ENCODE results near the gene DYNC1I1.

The DYNC1I1 gene

DNA sequence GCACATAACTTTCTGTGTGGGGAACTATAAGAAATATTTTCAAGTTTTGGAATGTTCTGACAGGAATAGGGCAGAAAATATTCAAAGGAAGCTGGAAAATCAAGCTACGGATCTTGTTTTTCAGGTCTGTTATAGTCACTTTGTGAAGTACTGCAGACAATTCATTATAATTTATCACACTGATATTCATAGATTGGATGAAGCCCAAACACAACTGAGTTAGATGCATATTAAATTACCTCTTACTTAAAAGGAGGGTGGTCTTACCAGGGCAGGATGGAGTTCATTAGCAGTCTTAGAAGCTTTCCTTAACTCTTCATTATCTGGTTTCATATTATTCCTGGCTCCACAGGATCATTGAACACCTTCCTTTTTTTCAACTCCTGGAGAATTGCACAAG lies 242.3 kb downstream of the DYNC1I1 start:
- H3K4me1 Mint-ChIP-seq (ENCODE audit: low read depth), result no peaks in the 10 kb centered on the region
- no peak overlapping the region for H3K4me3 Mint-ChIP-seq

DNA sequence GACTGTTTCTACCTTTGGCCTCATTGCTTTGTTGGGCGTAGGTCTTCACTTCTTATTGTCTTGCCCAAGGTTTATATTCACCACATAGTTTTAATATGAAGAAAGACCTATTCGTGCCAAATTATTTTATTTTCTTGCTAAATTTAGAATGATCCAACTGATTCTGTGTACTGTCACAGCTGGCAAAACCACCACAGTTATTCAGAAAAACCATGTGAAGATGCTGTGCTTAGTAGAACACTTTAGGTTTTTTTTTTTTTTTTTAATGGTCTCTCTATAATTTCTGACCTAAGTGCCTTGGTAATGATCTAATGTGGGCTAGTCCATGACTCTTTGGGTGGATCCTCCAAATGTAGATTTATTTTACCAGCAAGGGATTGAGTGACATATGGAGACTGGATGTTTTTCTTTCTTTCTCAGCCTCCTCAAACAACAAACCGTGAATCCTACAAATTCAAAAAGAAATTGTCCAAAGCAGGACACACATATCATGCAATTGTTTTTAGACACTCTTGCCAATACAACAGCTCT lies 243.8 kb downstream of the DYNC1I1 start:
- Mint-ChIP-seq H3K27me3 (peaks cover 19% of the 10 kb centered on the region), H3K36me3 (ENCODE audit: low read depth) (no peaks in the 10 kb centered on the region), H3K9me3 (no peaks in the 10 kb centered on the region), H3K4me1 (ENCODE audit: low read depth) (no peaks in the 10 kb centered on the region), H3K4me3 (no peak overlapping the region), H3K27ac (no peak overlapping the region)

More for the DNA sequence above, 242.3 kb downstream of the DYNC1I1 start:
- no peak overlapping the region for H3K27ac Mint-ChIP-seq
- H3K36me3 Mint-ChIP-seq (ENCODE audit: low read depth), result no peaks in the 10 kb centered on the region
- no peaks in the 10 kb centered on the region for H3K9me3 Mint-ChIP-seq
- peaks cover 19% of the 10 kb centered on the region for H3K27me3 Mint-ChIP-seq

DNA sequence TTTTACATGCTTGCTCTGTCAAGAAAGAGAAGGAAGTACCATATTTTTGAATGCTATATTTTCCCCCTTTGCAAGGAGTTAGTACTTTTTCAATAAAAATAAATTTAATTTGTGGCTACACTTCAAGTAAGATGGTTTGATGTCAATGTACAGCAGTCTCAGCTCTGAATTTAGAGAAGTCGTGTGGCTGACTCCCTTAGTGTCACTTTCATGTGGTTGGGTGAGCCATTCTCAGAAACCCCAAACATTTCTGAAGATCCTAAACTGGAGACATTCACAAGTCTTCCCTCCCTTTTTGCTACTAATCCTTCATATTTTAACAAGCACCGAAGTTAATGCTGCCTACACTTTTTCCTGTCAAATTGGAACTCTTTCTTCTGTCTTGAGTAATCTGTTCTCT lies 244.4 kb downstream of the DYNC1I1 start:
- Mint-ChIP-seq H3K4me3 (no peak overlapping the region), H3K36me3 (ENCODE audit: low read depth) (no peaks in the 10 kb centered on the region), H3K4me1 (ENCODE audit: low read depth) (no peaks in the 10 kb centered on the region), H3K9me3 (no peaks in the 10 kb centered on the region), H3K27me3 (peaks cover 18% of the 10 kb centered on the region), H3K27ac (no peak overlapping the region)

GRCh38 chr7:96017877-96018276 lies 245.5 kb downstream of the DYNC1I1 start:
- no peak overlapping the region for H3K27ac Mint-ChIP-seq
- H3K4me3 Mint-ChIP-seq, result no peak overlapping the region
- H3K9me3 Mint-ChIP-seq, result no peaks in the 10 kb centered on the region
- no peaks in the 10 kb centered on the region for H3K4me1 Mint-ChIP-seq (ENCODE audit: low read depth)
- H3K27me3 Mint-ChIP-seq, result peaks cover 13% of the 10 kb centered on the region
- H3K36me3 Mint-ChIP-seq (ENCODE audit: low read depth), result no peaks in the 10 kb centered on the region

DNA sequence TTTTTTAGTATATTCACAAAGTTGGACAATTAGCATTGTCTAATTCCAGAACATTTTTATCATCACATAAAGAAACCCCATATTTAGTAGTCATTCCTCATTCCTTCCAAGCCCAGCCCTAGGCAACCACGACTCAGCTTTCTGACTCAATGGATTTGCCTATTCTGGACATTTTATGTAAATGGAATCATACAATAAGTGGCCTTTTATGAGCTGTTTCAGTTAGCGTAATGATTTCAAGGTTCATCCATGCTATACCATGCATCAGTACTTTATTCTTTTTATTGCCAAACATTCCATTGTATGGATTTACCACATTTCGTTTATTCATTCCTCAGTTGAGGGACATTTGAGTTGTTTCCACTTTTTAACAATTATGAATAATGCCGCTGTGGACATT lies 249.2 kb downstream of the DYNC1I1 start:
- no peak overlapping the region for H3K27ac Mint-ChIP-seq
- H3K36me3 Mint-ChIP-seq (ENCODE audit: low read depth), result no peaks in the 10 kb centered on the region
- H3K27me3 Mint-ChIP-seq, result peaks cover 18% of the 10 kb centered on the region
- no peaks in the 10 kb centered on the region for H3K4me1 Mint-ChIP-seq (ENCODE audit: low read depth)
- H3K9me3 Mint-ChIP-seq, result no peaks in the 10 kb centered on the region
- H3K4me3 Mint-ChIP-seq, result no peak overlapping the region

DNA sequence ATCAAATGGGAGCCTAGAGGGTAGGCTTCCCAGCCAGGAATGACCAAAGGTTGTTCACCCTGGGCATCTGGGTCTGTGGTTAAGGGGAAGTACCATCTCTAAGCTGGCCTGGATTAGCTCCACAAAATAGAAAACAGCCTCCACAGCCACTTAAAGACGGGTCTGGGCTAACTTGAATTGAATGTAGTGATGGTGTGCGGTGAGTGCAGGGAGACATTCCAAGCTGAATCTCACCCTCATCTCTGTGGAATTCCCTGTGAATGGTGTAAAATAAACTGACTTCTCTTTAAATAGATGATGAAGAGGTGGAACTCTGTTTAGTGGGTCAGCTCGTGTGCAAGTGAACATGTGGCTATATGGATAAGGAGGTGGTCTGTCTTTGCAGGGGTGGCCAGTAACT lies 251.0 kb downstream of the DYNC1I1 start:
- H3K27me3 Mint-ChIP-seq, result peaks cover 23% of the 10 kb centered on the region
- H3K9me3 Mint-ChIP-seq, result no peaks in the 10 kb centered on the region

DNA sequence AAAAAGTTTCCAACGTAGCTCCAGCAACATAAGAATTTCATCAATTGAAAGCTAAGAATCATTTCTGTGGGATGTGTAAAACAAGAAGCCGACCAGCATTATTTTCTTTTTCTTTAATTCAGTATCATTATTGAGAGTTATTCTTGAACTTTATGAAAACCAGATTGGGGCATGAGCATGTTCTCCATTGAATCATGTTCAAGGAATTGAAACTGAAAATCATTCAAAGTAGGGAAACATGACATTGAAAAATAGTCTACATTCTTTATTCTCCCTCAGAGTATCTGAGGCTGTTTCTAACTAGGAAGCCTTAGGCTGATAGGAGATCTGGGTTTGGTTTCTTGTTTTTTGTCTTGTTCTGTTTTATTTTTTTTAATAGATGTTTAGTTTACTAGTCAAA lies 253.7 kb downstream of the DYNC1I1 start:
- Mint-ChIP-seq H3K27me3 (peaks cover 14% of the 10 kb centered on the region), H3K36me3 (ENCODE audit: low read depth) (no peaks in the 10 kb centered on the region), H3K4me1 (ENCODE audit: low read depth) (no peaks in the 10 kb centered on the region), H3K4me3 (no peak overlapping the region), H3K9me3 (no peaks in the 10 kb centered on the region), H3K27ac (no peak overlapping the region)

More for the DNA sequence above, 251.0 kb downstream of the DYNC1I1 start:
- Mint-ChIP-seq H3K27ac (no peak overlapping the region), H3K4me3 (no peak overlapping the region), H3K36me3 (ENCODE audit: low read depth) (no peaks in the 10 kb centered on the region), H3K4me1 (ENCODE audit: low read depth) (no peaks in the 10 kb centered on the region)

DNA sequence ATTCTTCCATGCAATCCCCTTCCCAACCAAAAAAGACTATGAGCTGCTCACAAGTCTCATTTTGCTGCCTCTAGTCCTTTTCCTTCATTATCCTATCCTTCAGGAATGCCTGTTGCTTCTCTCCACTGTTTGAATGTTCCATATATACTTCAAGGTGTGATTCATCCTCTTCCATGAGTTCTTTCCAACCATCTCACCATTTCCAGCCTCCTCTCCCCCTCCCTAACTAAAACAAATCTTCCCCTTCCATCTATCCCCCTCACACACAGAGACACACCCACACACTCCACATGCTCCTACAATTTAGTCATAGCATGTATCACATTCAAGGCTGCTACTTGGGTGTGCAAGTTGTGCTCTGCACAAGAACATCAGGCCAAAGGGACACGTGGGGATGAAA lies 254.3 kb downstream of the DYNC1I1 start:
- no peak overlapping the region for H3K27ac Mint-ChIP-seq
- no peaks in the 10 kb centered on the region for H3K36me3 Mint-ChIP-seq (ENCODE audit: low read depth)
- no peak overlapping the region for H3K4me3 Mint-ChIP-seq
- H3K9me3 Mint-ChIP-seq, result no peaks in the 10 kb centered on the region
- H3K27me3 Mint-ChIP-seq, result peaks cover 14% of the 10 kb centered on the region
- H3K4me1 Mint-ChIP-seq (ENCODE audit: low read depth), result no peaks in the 10 kb centered on the region

DNA sequence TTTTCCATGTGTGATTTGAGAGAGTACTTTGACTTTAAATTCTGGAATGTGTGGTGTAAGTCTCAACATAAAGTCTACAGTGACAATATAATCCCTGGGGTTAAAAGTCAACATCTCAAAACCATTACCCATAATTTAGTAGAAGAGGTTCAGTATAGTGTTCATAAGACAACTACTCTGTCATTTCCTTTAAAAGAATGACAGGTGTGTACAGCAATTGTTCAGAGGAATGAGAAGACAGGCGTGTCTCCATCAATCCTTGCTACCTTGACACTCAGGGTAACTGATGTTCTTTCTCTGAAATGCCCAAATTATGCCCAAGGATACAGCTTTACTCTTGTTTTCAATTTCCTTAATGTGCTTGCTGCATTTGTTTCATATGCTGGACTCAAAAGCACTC lies 256.4 kb downstream of the DYNC1I1 start:
- Mint-ChIP-seq H3K9me3 (no peaks in the 10 kb centered on the region), H3K36me3 (ENCODE audit: low read depth) (no peaks in the 10 kb centered on the region), H3K4me3 (no peak overlapping the region), H3K27me3 (peaks cover 9% of the 10 kb centered on the region), H3K4me1 (ENCODE audit: low read depth) (no peaks in the 10 kb centered on the region), H3K27ac (no peak overlapping the region)

- no peak overlapping the region for H3K27ac Mint-ChIP-seq
- no peak overlapping the region for H3K4me3 Mint-ChIP-seq
- no peaks in the 10 kb centered on the region for H3K36me3 Mint-ChIP-seq (ENCODE audit: low read depth)
- no peaks in the 10 kb centered on the region for H3K4me1 Mint-ChIP-seq (ENCODE audit: low read depth)
- no peaks in the 10 kb centered on the region for H3K27me3 Mint-ChIP-seq
- no peaks in the 10 kb centered on the region for H3K9me3 Mint-ChIP-seq
These were observed 260.8 kb downstream of the DYNC1I1 start for GRCh38 chr7:96033009-96033598.

- no peaks in the 10 kb centered on the region for H3K36me3 Mint-ChIP-seq (ENCODE audit: low read depth)
- no peak overlapping the region for H3K4me3 Mint-ChIP-seq
- H3K27ac Mint-ChIP-seq, result no peak overlapping the region
- H3K4me1 Mint-ChIP-seq (ENCODE audit: low read depth), result no peaks in the 10 kb centered on the region
- peaks cover 4% of the 10 kb centered on the region for H3K27me3 Mint-ChIP-seq
- H3K9me3 Mint-ChIP-seq, result no peaks in the 10 kb centered on the region
These were observed 262.8 kb downstream of the DYNC1I1 start for GRCh38 chr7:96034940-96035727.

DNA sequence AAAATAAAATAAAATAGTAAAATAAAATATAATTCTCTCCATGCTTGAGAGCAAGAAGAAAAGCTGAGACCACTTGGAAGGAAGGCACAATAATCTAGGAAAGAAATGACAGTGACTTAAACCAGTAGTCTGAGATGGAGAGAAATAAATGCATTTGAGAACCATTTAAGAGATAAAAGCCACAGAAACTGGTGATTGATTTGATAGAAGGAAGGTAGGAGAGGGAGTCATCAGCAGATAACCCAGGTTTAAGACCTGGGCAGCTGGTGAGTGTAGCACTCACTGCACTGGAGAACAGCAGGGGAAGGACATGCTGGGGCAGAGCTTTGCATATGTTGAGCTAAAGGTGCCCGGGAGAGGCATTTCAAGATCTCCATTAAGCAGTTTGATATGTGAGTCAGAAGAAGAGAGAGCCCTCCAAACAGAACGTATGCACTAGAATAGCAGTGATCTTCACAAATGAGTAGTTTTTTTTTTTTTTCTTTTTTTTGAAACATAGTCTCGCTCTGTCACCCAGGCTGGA lies 268.0 kb downstream of the DYNC1I1 start:
- peaks cover 13% of the 10 kb centered on the region for H3K27me3 Mint-ChIP-seq
- H3K4me1 Mint-ChIP-seq (ENCODE audit: low read depth), result no peaks in the 10 kb centered on the region
- no peak overlapping the region for H3K27ac Mint-ChIP-seq
- H3K36me3 Mint-ChIP-seq (ENCODE audit: low read depth), result no peaks in the 10 kb centered on the region
- no peaks in the 10 kb centered on the region for H3K9me3 Mint-ChIP-seq
- no peak overlapping the region for H3K4me3 Mint-ChIP-seq

DNA sequence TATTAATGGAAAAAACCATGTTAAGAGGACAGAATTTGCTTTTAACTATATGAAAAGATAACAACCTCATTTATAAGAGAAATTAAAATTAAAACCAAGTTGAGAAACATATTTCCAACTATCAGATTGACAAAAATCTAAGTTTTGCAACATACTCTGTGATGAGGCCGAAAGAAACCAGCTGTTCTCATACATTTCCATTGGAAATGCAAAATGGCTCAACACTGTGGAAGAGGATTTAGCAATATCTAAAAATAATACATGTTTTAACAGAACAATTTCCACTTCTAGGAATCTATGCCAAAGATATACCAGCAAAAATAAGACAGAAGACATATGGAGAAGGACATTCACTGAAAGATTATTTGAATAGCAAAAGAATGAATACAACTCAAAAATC lies 268.8 kb downstream of the DYNC1I1 start:
- Mint-ChIP-seq H3K9me3 (no peaks in the 10 kb centered on the region), H3K36me3 (ENCODE audit: low read depth) (no peaks in the 10 kb centered on the region), H3K4me1 (ENCODE audit: low read depth) (no peaks in the 10 kb centered on the region), H3K4me3 (no peak overlapping the region), H3K27me3 (peaks cover 13% of the 10 kb centered on the region), H3K27ac (no peak overlapping the region)

DNA sequence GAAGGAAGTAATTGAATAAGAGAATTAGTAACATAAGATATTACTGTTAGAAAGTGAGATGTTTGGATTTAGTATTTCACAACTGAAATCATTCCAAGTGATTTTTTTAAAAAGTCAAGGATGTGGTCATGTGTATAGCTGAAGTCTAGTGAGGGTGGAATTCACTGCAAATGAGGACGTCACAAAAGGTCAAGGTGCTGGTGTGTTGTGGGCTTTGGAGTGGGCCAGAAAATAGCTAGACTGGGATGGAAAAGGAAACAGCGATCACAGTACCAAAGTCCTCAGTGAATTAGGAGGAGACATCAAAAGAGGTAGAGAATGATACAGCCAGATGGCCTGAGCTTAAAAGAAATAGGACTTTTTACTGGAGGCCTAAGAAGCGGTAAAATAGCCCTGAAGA lies 272.8 kb downstream of the DYNC1I1 start:
- H3K9me3 Mint-ChIP-seq, result no peaks in the 10 kb centered on the region
- H3K36me3 Mint-ChIP-seq (ENCODE audit: low read depth), result no peaks in the 10 kb centered on the region
- no peak overlapping the region for H3K4me3 Mint-ChIP-seq
- H3K4me1 Mint-ChIP-seq (ENCODE audit: low read depth), result no peaks in the 10 kb centered on the region
- peaks cover 9% of the 10 kb centered on the region for H3K27me3 Mint-ChIP-seq
- H3K27ac Mint-ChIP-seq, result no peak overlapping the region

GRCh38 chr7:96045919-96046318 lies 273.6 kb downstream of the DYNC1I1 start:
- Mint-ChIP-seq H3K9me3 (no peaks in the 10 kb centered on the region), H3K4me3 (no peak overlapping the region), H3K27me3 (peaks cover 2% of the 10 kb centered on the region), H3K27ac (no peak overlapping the region), H3K36me3 (ENCODE audit: low read depth) (no peaks in the 10 kb centered on the region), H3K4me1 (ENCODE audit: low read depth) (no peaks in the 10 kb centered on the region)

Measured in stimulated activated naive CD8-positive, alpha-beta T cell treated with anti-CD3 and anti-CD28 coated beads, Interleukin-15, Interleukin-2, amounts not matched to agents 100 ng/mL and 50 ng/mL, for 24 hours (primary cell).